GM23248 (cell line): ENCODE measurements around the gene SLC35C1. TPM values are rescaled to one million over a fixed set of nuclear protein-coding genes. Genes with fewer than 3 reads are reported as not detected.

Experiments used
- DNase-seq: peaks from one replicate; pipeline ENCODE4 v3.0.0-alpha.2; 2015
- H2AFZ ChIP-seq: fragments of 200-600 bp; sonication (generic); 2 replicates; pipeline ENCODE4 v1.6.1; 2016; ENCODE audit warnings: antibody characterized with exemption
- H3F3A ChIP-seq: fragments of 200-600 bp; sonication (generic); 2 replicates; pipeline ENCODE4 v1.6.1; 2016; ENCODE audit warnings: mild to moderate bottlenecking, antibody characterized with exemption, mixed run types; ENCODE audit not compliant: insufficient read depth
- H3K27ac ChIP-seq: fragments of 200-600 bp; sonication (generic); 2 replicates; pipeline ENCODE4 v1.5.1; 2016; ENCODE audit warnings: mild to moderate bottlenecking
- H3K27me3 ChIP-seq: fragments of 200-600 bp; sonication (generic); replicated peaks from 2 replicates; pipeline ENCODE4 v1.6.1; 2016; ENCODE audit warnings: mild to moderate bottlenecking; ENCODE audit not compliant: insufficient read depth
- H3K36me3 ChIP-seq: fragments of 200-600 bp; sonication (generic); 2 replicates; pipeline ENCODE4 v1.6.1; 2016; ENCODE audit warnings: low read depth, mild to moderate bottlenecking
- H3K4me1 ChIP-seq: fragments of 200-600 bp; sonication (generic); 2 replicates; pipeline ENCODE4 v1.6.1; 2016; ENCODE audit warnings: mild to moderate bottlenecking; ENCODE audit not compliant: insufficient read depth
- H3K4me2 ChIP-seq: fragments of 200-600 bp; sonication (generic); one replicate; pipeline ENCODE4 v1.6.1; 2016; ENCODE audit warnings: mild to moderate bottlenecking; ENCODE audit not compliant: unreplicated experiment
- H3K4me3 ChIP-seq: fragments of 200-600 bp; sonication (generic); 2 replicates; pipeline ENCODE4 v1.5.1; 2016; ENCODE audit warnings: mild to moderate bottlenecking
- H3K79me2 ChIP-seq: fragments of 200-600 bp; sonication (generic); 2 replicates; pipeline ENCODE4 v1.6.1; 2016; ENCODE audit warnings: mild to moderate bottlenecking; ENCODE audit not compliant: insufficient read depth
- H3K9ac ChIP-seq: fragments of 200-600 bp; sonication (generic); 2 replicates; pipeline ENCODE4 v1.6.1; 2016; ENCODE audit warnings: mild to moderate bottlenecking
- H3K9me2 ChIP-seq: fragments of 200-600 bp; sonication (generic); 2 replicates; pipeline ENCODE4 v1.6.1; 2016; ENCODE audit warnings: mixed run types, mild to moderate bottlenecking, moderate library complexity; ENCODE audit not compliant: insufficient read depth
- H3K9me3 ChIP-seq: fragments of 200-600 bp; sonication (generic); one replicate; pipeline ENCODE4 v1.6.1; 2017; ENCODE audit warnings: low read depth
- H4K20me1 ChIP-seq: fragments of 200-600 bp; sonication (generic); 2 replicates; pipeline ENCODE4 v1.6.0; 2016; ENCODE audit not compliant: insufficient read depth
- EZH2 ChIP-seq: fragments of 200-600 bp; sonication (generic); IDR thresholded peaks from 2 replicates; pipeline ENCODE4 v1.6.1; 2018; ENCODE audit warnings: antibody characterized with exemption, mild to moderate bottlenecking; ENCODE audit not compliant: insufficient read depth, poor library complexity, severe bottlenecking
- EZH2phosphoT487 ChIP-seq: fragments of 200-600 bp; sonication (generic); IDR thresholded peaks from 2 replicates; pipeline ENCODE4 v1.6.1; 2018; ENCODE audit warnings: antibody characterized with exemption, moderate library complexity, mild to moderate bottlenecking, low read depth; ENCODE audit not compliant: insufficient read depth
- WGBS, 2 experiments: methylation state at CpG; one replicate each; pipeline ENCODE4 v1.1.6; 2015 to 2017; ENCODE audit warnings: low lambda C conversion rate in 2 of 2, low coverage in 1 of 2; ENCODE audit errors: missing lambda C conversion rate in 2 of 2; 5-methylcytosine and 5-hydroxymethylcytosine counted together
- in situ Hi-C: fragments of 300-500 bp; cut with MboI; formaldehyde crosslinking; loops from 2 replicates; pipeline ENCODE4 v1.15.0; 2020
- polyA plus RNA-seq: library from polyadenylated mRNA; unstranded; fragments of >200 nt; fragmentation: Nextera tagmentation; extraction: Ambion mirVana; gene quantifications from 2 replicates; pipeline ENCODE4 v1.2.1, GENCODE V29; 2016
- total RNA-seq: library from RNA; depleted of rRNA; stranded (reverse); fragments of >200 nt; shearing (Covaris generic); gene quantifications from 2 replicates; pipeline ENCODE4 v1.2.3, GENCODE V29; 2014

Gene SLC35C1
- total and polyA plus RNA-seq, 2 experiments from 2014 or later: 12.5 to 17.8 TPM

DNA sequence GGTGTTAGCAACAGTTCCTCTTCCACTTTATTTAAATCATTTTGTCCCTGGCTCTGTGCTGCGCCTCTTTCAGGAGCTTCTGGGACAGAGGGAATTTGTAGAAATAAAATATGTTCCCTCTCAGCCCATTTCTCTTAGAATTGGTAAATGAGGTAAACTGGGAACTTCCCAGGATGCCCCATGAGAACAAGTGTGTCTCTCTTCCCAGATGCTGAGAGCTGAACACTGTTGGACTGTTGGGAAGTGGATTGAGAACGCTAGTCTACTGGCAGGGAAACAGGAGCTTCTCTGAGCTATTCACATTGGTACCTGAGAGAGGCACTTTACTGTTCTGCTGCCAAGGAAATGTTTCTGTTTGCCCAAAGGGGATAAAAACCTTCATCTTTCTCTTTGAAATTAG, 46.3 kb downstream of the SLC35C1 start:
- H3K27me3 ChIP-seq: no peaks in the 10 kb centered on the region
- no peak overlapping the region for H2AFZ ChIP-seq
- no peaks in the 10 kb centered on the region for H3K9me2 ChIP-seq
- H3K79me2 ChIP-seq: peaks cover 80% of the 10 kb centered on the region
- no peak overlapping the region for H3K4me2 ChIP-seq
- H4K20me1 ChIP-seq: no peaks in the 10 kb centered on the region
- H3K4me1 ChIP-seq: peaks cover 35% of the 10 kb centered on the region
- H3K27ac ChIP-seq: no peak overlapping the region
- in situ Hi-C loops: no loop called here
- DNase-seq: no peak
- H3F3A ChIP-seq: peaks cover 20% of the 10 kb centered on the region
- WGBS, 2 experiments: 69 to 70% methylated on average over 2 of the region's 2 CpGs
- H3K4me3 ChIP-seq: no peak overlapping the region
- H3K9ac ChIP-seq: peak overlapping the region; percentile 5; the same call in 1 of the 2 replicates
- H3K36me3 ChIP-seq: no peaks in the 10 kb centered on the region
- no peak for TF ChIP-seq EZH2phosphoT487
- TF ChIP-seq EZH2: no peak
- no peaks in the 10 kb centered on the region for H3K9me3 ChIP-seq

DNA sequence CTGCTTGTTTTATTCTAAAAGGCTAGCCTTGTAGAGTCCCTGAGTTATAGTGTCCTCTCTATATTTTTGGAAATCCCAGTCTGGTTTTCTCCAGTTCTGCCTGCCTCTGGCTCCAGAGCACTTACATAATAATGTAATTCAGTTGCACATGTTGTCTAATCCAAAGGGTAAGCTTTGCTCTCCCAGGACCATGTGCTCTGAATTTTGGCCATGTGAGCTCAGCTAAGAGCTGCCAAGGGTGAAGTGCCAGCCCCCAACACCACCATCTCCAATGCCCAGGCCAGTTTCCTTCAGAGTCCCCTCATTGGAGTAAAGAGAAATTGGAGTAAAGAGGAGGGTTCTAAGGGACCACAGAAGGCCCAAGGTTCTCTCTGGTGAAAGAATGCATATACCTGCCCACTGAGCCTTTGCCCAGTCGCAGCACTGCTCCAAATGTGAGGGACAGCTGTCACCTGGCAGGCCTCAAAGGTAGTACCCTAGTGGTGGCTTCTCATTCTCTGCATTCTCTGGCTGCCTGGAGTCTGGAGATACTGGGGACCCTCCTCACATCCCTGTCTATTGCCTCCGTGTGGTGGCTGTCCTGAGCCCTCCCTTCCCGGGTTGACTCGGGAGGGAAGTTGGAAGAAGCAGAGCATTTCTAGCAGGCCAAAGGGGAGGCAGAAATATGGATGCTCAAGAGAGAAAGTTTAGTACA, 47.2 kb downstream of the SLC35C1 start:
- WGBS, 2 experiments: 24 to 32% methylated on average over 4 of the region's 4 CpGs
- no peak for DNase-seq
- H3K79me2 ChIP-seq: peaks cover 80% of the 10 kb centered on the region

GRCh38 chr11:45852712-45853101, 47.8 kb downstream of the SLC35C1 start:
- Histone ChIP-seq H3K9me2 (no peaks in the 10 kb centered on the region), H2AFZ (no peak overlapping the region), H3K4me3 (no peak overlapping the region), H3K36me3 (no peaks in the 10 kb centered on the region), H3K27me3 (no peaks in the 10 kb centered on the region), H3K9me3 (no peaks in the 10 kb centered on the region), H3K9ac (no peak overlapping the region), H3K27ac (no peak overlapping the region), H3K4me2 (no peak overlapping the region), H3K79me2 (peaks cover 80% of the 10 kb centered on the region), H4K20me1 (no peaks in the 10 kb centered on the region), H3F3A (peaks cover 26% of the 10 kb centered on the region), H3K4me1 (peaks cover 46% of the 10 kb centered on the region)
- 0% methylated on average over 1 of the region's 1 CpG for WGBS, 2 experiments
- in situ Hi-C loops: no loop called here
- no peak for TF ChIP-seq EZH2
- TF ChIP-seq EZH2phosphoT487: no peak
- peak; percentile 31 for DNase-seq

More for the DNA sequence above, 47.2 kb downstream of the SLC35C1 start:
- Histone ChIP-seq H3K27me3 (no peaks in the 10 kb centered on the region), H3K9me2 (no peaks in the 10 kb centered on the region), H2AFZ (no peak overlapping the region), H3K4me1 (peaks cover 40% of the 10 kb centered on the region), H3K4me2 (no peak overlapping the region), H4K20me1 (no peaks in the 10 kb centered on the region), H3K36me3 (no peaks in the 10 kb centered on the region), H3K27ac (no peak overlapping the region), H3K4me3 (no peak overlapping the region), H3K9ac (no peak overlapping the region), H3K9me3 (no peaks in the 10 kb centered on the region), H3F3A (peaks cover 21% of the 10 kb centered on the region)
- in situ Hi-C loops: no loop called here
- TF ChIP-seq EZH2phosphoT487 (no peak), EZH2 (no peak)

- H3K4me1 ChIP-seq: peaks cover 50% of the 10 kb centered on the region
- H3F3A ChIP-seq: peaks cover 32% of the 10 kb centered on the region
- in situ Hi-C loops: no loop called here
- H3K4me2 ChIP-seq: no peak overlapping the region
- no peak for TF ChIP-seq EZH2
- no peak for TF ChIP-seq EZH2phosphoT487
- H3K9ac ChIP-seq: no peak overlapping the region
- no peak for DNase-seq
- no peak overlapping the region for H3K27ac ChIP-seq
- H3K9me3 ChIP-seq: no peaks in the 10 kb centered on the region
- peaks cover 72% of the 10 kb centered on the region for H3K79me2 ChIP-seq
- no peaks in the 10 kb centered on the region for H4K20me1 ChIP-seq
- no peaks in the 10 kb centered on the region for H3K9me2 ChIP-seq
- no peak overlapping the region for H3K4me3 ChIP-seq
- H3K36me3 ChIP-seq: no peaks in the 10 kb centered on the region
- no peak overlapping the region for H2AFZ ChIP-seq
- WGBS, 2 experiments: 64 to 68% methylated on average over 7 of the region's 7 CpGs
- H3K27me3 ChIP-seq: no peaks in the 10 kb centered on the region
Measured at GRCh38 chr11:45853332-45854219, 48.6 kb downstream of the SLC35C1 start.
